HG03039 (cell line): ENCODE measurements around the gene DCDC1.

Source experiments
- ATAC-seq: cut with Tn5 transposase; IDR thresholded peaks from one replicate; pipeline ENCODE4 v1.9.1; 2021; ENCODE audit warnings: mild to moderate bottlenecking, moderate library complexity; ENCODE audit not compliant: unreplicated experiment

DCDC1 gene

DNA sequence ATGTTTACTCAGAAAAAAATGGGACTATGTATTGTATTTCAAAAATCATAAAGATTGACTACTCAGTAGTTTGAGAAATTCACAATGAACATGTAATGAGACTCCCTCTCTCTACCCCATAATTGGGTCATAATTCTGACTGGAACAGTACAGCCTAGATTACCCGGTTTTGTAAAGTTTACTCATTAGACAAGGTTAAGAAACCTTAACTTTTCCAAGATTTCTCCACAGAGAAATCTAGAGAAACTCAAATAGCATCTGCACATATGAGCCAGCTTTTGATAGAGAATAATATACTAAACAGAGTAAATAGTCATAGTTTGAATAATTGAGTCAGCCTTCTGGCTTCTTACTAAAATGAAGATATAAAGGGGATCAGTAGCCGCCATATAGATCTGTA is 452.3 kb downstream of the DCDC1 start:
- ATAC-seq = no peak

DNA sequence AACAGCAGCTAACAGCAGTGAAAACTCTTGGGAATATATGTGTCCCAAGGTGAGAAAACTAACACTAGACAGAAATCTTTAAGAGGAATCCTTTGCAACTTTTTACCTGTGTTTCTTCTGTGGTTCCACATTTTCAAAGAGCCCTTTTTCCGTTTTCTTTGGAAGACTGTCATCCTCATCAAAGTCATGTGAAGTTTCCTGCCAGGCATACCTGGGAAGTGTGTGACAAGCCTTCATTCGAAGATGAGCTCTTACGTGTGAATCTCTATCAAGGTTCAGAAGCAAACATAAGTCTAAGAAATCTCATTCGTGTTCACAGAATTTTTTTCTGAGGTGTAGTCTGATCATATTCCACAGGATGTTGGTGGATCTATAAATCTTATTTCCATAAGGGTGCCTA is 452.8 kb downstream of the DCDC1 start:
- no peak for ATAC-seq

GRCh38 chr11:30914143-30914762 is 455.3 kb downstream of the DCDC1 start:
- peak; percentile 54 for ATAC-seq

DNA sequence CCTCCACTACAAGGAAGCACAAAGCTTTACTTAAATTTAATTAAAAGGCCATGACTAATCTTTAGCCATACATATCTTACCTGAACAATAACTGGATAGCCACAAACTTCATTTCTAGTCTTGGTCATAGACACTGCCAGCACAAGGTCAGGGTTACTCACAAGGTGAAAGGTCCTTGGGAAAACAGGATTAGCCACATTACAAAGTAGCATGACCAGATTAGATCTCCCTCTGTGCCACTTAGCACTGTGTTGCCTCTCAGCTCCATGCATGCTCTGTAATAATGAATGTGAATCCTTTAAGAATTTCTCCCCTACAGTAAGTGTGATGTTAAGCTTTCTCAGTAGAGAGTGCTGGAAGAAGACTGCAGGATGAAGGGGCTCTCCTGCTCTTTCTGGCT is 458.3 kb downstream of the DCDC1 start:
- ATAC-seq = no peak

DNA sequence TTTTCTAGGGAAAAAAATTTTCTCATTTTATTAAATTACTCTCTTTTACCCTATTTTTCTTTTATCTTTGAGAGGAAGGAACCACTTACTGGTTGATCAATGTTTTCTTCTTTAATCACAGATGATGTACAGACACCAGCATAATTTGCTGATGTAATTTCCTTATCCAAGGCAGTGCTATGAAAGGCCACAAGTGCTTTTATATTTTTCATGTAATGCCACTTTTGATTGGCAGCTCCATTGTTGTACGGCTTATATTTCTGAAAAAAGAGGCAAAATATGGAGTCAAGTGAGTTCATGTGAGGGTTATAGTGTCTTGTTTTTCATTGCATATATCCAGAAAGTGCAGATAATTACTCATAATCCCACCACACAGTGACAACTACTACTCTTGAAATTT is 460.7 kb downstream of the DCDC1 start:
- ATAC-seq = no peak

GRCh38 chr11:30908272-30908671 is 461.3 kb downstream of the DCDC1 start:
- ATAC-seq = no peak

DNA sequence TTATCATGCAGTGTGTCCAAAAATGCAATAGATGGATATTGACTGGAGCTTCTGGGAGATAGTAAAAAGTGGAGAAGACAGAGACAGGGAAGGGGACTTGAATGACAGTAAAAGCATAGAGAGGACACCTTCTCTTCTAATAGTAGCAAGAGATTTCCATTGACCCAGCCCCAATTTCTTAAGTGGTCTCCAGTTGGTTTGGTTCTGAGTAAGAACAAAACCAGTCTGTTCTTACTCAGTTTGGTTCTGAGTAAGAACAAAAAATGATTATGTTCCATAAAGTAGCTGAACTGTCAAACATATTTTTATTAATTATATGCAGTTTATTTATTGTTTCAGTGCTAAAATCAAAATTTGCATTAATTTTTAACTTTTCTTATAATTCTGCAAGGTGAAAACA is 466.6 kb downstream of the DCDC1 start:
- ATAC-seq = no peak

DNA sequence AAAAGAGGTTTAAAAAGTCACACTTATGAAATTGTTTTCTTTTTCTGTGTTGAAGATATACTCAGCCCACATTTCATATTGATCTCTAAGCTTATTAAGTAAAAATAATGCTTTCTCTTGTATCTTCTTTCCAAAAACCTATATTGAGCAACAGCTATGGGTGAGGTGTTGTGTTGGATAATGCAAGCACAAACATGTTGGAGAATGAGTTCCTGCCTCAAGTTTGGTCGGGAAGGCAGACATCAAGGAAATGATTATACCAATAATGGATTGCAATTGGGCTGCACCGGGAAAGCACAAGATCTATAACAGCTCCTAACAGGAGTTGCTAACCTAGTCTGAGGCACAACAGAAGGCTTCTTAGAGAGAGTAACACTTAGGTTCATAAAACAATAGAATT is 474.5 kb downstream of the DCDC1 start:
- no peak for ATAC-seq

DNA sequence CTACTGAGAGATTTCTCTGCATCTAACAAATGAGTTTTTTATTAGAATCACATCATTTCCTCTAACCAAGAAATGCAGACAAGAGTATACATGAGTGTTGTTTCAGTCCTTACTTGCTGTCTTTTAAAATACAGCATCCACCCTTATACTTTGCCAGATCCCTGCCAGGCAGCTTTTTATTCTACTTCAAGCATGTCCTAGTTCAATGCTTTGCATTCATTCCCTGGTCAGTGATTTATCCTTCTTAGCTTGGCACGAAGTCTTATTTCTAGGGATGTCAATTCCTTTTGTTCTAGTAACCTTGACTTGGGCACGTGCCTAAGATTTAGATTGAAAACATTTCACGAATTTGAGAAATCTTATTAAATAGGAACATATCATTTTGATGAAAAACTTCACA is 476.2 kb downstream of the DCDC1 start:
- ATAC-seq = no peak

DNA sequence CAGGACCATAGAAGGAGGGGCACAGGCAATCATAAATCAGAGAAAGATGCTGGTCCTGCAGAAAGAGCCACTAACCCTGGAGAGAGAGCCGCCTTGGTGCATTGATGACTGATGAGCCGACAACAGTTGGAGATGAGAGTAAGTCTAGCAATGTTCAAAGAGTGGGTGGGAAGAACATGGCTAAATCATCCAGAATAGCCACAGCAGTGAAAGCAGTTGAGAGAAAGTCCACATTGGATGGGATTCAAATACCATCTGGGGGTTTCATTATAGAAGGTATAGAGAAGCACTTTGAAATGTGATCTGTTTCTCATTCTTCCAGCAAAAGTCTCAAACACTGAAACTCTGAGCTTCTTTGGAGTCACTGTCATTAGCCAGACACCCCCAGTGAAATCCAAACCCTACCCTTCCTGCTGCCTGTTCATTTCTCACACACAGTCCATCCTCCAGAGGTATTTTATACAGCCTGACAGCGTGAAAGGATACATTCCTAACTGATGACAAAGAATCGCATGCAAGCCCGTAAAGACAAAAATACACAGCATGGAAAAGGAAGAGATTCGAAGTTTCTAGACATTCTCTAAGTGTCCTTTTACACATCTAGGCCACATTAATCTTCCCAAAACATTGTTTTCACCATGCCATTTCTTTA is 480.3 kb downstream of the DCDC1 start:
- no peak for ATAC-seq

DNA sequence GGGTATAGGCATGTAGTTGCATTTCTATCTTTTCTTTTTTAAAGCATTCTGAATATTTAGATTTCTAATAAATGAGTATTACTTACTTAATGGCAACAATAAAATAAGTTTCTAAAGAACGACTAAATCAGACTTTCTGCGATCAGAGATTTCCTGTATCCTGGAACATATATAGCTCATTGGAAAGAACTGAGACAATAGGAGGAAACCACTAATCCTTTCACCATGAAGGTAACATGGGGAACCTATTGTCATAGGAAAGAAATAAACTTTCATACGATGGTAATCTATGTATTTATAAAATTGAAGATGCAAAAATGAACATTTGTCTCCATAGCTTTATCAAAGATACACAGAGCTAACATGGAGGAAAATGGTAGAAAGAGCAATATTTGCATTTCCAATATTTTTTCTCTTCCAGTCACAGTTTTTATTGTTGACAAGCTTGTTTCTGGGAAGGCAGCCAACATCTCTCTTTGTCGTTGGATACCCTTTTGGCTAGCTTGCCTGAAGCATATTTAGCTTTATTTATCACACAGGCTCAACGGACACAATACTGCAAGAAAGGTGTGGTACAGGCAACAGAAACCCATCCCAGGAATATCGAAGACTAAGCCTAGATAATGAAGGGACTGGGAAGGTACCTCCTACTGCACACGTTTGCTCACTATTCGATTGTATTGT is 490.1 kb downstream of the DCDC1 start:
- no peak for ATAC-seq

DNA sequence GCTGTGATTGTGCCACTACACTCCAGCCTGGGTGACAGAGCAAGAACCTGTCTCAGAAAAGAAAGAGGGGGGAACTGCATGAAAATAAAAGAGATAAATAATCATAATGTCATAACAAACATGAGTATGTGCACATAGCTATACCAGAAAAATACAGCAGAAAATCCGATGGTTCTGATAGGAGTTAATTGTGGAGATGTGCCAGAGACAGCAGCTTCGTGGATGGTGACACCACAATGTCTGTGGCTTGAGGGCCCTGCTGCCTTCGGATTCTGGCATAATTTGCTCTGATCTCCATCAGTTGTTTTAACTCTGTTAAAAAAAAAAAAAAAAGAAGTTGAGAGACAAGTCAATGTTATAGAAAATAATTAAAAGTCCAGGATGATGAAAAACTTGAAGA is 491.1 kb downstream of the DCDC1 start:
- no peak for ATAC-seq

GRCh38 chr11:30876663-30877396 is 492.7 kb downstream of the DCDC1 start:
- ATAC-seq = no peak

GRCh38 chr11:30876228-30876627 is 493.3 kb downstream of the DCDC1 start:
- no peak for ATAC-seq

DNA sequence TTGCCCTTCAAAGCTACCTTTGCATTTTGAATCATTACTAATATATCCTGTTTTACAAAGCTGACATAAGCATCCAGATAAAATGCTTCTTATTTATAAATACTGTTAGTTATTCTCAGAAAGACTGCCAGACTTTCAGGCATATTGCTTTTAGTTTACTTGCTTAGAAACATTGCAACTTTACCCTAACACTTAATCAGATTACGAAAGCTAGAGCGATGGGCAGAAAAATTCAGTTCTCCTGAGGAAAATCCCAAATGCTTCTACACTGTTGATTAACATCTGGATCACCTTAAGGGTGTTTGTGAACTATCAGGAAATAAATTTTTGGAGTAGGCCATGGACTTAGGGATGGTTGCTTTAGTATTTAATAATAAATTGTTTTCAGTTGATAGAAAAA is 493.7 kb downstream of the DCDC1 start:
- no peak for ATAC-seq

DNA sequence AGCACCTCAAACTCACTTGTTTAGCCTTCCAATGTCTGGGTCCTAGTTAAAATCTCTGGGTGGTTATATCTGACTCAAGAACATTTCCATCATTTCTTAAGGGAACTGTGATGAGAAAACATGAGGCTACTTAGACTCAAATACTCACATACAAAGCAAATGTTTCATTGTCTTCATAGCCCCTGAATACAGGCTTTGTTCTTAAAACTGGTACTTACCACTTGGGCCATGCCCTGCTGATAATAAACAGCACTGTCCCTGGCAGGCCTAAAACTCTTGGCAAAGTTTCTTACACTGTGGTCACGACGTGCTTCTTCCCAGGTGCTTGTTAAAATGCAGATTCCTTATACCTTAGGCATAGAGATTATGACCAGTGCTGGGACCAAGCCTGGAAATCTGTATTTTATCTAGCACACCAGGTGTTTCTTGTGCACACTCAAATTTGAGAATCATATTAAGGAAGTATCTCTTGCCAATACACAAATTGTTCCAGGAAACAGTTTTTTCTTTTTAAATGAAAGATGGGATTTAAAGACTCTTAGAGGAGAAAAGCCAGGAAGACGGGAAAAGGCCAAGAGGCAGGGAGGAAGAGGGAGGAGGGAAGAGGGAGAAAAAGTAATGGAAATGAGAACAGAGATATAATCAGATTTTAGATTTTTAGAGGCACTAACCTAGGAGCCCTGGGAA is 495.5 kb downstream of the DCDC1 start:
- no peak for ATAC-seq

DNA sequence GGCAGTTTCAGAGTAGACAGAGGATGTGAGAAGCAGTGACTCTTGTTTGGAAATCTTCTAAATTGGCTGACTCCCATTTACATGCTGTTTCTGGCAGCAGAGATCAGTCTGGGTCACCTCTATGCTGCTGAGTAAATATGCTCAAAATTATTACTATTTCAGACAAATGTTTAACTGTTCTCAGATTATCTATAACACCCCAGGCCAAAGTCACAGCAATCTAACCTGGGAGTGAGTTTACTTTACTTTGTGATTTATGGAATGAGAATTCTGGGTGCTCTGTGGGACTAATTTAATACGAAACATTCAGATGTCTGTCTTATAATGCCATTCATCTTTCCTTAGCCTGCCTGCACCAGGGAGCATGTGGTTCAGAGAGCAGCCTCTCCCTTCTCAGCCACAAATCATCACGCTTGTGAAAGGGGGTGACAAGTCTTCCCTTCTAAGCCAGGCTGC is 500.9 kb downstream of the DCDC1 start:
- no peak for ATAC-seq

- ATAC-seq = no peak
These were observed 506.3 kb downstream of the DCDC1 start for GRCh38 chr11:30863209-30863608.

GRCh38 chr11:30861531-30861930 is 508.0 kb downstream of the DCDC1 start:
- ATAC-seq = no peak

DNA sequence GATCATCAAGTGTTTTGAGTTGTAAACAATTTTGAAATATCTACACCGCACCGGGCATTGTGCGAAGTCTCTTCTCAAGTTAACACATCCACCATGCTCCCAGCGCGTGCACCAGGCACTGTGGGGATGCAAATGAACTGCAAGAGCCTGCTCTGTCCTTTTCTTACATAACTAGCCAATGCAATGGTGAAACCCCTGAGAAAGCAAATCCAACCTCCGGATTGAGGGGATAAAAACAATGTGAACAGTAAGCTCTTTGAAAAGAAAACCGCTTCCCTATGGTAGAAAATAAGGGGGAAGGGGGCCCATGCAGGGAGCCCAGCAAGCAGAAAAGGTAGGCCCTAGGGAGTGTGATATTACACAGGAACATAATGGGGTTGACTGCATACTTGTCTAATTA is 508.5 kb downstream of the DCDC1 start:
- no peak for ATAC-seq

DNA sequence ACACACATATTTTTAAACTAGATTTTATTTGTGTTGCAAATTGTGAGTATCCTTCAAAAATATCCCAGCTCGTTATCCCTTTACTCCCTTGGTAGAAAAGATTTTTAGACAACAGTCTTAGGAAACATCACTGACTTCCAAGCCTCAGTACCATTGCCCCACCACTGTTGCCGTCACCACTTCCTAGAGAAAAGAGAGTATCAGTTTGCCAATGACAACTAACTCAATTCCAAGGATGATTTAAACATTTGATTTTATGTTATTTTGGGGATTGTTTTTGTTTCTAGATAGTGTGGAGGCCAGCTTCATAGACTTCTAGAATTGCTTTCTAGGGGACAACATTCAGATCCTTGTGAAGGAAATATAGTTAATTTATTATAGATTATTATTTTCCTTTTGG is 509.4 kb downstream of the DCDC1 start:
- ATAC-seq = no peak
